Measurements from ENCODE around the gene EPHA10. TPM values are rescaled to one million over a fixed set of nuclear protein-coding genes. Genes with fewer than 3 reads are reported as not detected.

Gene EPHA10
- polyA plus RNA-seq, 1 donor from 2014 or later, result 39.4 TPM

DNA sequence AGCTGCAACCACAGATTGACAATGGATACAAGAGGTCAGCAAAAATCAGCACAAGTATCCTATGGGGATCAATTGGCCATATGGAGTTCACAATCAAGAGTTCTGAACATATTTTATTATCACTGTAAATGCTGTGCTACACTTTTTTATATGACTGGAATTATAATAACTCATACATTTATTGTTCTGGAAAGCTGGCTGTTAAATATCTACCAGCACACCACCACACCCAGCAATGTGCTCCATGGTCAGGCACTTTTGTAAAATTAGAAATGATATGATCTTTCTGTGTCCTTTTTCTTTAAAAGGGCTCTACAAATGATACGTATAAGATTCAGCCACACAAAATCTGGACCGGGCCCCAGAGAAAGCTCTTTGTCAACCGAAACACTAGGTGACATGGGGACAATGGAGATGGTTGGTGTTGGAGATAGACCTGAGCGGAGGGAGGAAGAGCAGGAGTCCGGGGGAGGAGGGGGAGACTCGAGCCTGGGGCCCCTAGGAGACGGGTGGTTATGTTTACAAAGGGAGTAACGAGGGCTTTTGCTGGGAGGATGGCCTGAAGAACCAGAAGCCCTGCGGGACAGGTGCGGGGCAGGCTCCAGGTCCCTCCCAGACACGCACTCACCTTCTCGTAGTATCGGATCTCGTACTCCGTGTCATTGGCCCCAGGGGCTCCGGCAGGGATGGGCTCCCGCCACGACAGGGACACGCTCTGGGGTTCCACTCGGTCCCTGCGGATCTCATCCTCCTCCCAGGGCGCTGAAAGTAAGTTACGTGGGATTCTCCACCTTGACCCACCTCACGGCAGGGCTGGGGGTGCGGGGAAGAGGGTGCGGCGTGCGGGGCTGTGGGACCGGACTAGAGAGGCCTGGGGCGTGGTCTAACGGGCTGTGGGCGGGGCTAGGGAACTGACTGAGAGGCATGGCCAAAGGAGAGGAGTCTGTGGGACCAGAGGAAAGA, 30.0 kb downstream of the EPHA10 start:
- no peak overlapping the region for H3K4me2 ChIP-seq (ENCODE audit: low read length)

DNA sequence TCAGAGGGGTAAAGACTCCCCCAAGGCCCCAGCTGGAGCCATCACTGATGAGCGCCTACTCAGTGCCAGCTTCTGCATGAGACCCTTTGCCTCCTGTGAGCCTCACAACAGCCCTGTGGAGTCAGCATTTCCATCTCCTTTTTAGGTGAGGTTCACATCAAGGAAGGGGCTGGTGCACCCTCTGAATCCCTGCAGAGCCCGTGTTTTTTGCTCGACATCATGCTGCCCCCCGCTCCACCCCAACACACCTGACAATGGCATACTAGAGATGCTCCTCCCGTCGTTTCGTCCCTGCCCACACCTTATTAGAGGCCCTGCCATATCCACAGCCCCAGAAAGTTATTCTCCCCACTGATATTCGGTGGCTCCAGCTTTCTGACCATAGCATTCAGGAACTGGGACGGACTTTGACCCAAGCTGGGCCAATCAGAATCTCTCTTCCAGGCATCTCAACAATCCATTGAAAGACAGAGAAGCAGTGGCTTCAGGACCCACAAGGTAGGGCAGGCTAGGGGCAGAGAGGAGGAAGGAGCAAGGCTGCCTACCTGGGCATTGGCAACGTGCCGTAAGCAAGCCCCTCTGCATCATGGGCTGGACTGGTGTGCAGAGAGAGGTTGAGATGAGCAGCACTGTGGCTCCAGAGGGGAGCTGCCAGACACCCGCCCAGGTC, 32.7 kb downstream of the EPHA10 start:
- Histone ChIP-seq H4K20me1 (ENCODE audit: insufficient read depth) (no peaks in the 10 kb centered on the region), H3K9ac (ENCODE audit: low read length) (no peak overlapping the region), H3K9me3 (ENCODE audit: low read length) (peaks cover 4% of the 10 kb centered on the region), H3F3A (ENCODE audit: insufficient read depth, low read length, poor library complexity, severe bottlenecking) (no peaks in the 10 kb centered on the region), H3K4me2 (ENCODE audit: low read length) (no peak overlapping the region), H3K27me3 (ENCODE audit: insufficient read depth, low read depth, low read length) (no peaks in the 10 kb centered on the region), H2AFZ (ENCODE audit: low read depth, low read length) (no peak overlapping the region), H3K27ac (ENCODE audit: low read length) (no peak overlapping the region), H3K36me3 (ENCODE audit: insufficient read depth, low read length) (no peaks in the 10 kb centered on the region), H3K79me2 (replicated peaks; ENCODE audit: insufficient read depth, low read length) (no peaks in the 10 kb centered on the region), H3K9me2 (ENCODE audit: insufficient read depth, low read length) (no peaks in the 10 kb centered on the region), H3K4me3 (ENCODE audit: low read length) (no peak overlapping the region)
- TF ChIP-seq, protein P1, sequence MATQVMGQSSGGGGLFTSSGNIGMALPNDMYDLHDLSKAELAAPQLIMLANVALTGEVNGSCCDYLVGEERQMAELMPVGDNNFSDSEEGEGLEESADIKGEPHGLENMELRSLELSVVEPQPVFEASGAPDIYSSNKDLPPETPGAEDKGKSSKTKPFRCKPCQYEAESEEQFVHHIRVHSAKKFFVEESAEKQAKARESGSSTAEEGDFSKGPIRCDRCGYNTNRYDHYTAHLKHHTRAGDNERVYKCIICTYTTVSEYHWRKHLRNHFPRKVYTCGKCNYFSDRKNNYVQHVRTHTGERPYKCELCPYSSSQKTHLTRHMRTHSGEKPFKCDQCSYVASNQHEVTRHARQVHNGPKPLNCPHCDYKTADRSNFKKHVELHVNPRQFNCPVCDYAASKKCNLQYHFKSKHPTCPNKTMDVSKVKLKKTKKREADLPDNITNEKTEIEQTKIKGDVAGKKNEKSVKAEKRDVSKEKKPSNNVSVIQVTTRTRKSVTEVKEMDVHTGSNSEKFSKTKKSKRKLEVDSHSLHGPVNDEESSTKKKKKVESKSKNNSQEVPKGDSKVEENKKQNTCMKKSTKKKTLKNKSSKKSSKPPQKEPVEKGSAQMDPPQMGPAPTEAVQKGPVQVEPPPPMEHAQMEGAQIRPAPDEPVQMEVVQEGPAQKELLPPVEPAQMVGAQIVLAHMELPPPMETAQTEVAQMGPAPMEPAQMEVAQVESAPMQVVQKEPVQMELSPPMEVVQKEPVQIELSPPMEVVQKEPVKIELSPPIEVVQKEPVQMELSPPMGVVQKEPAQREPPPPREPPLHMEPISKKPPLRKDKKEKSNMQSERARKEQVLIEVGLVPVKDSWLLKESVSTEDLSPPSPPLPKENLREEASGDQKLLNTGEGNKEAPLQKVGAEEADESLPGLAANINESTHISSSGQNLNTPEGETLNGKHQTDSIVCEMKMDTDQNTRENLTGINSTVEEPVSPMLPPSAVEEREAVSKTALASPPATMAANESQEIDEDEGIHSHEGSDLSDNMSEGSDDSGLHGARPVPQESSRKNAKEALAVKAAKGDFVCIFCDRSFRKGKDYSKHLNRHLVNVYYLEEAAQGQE (IDR thresholded peaks at IDR 0.05; ENCODE audit: borderline replicate concordance), result no peak
- TF ChIP-seq TAF1 (IDR thresholded peaks at IDR 0.05; ENCODE audit: low read depth), result no peak
- TF ChIP-seq POLR2AphosphoS5 (IDR thresholded peaks at IDR 0.05), result no peak
- no peak for TF ChIP-seq MXI1 (conservative IDR thresholded peaks at IDR 0.05; ENCODE audit: poor library complexity, severe bottlenecking)
- TF ChIP-seq RAD21 (conservative IDR thresholded peaks at IDR 0.05), result no peak
- TF ChIP-seq, protein P2, sequence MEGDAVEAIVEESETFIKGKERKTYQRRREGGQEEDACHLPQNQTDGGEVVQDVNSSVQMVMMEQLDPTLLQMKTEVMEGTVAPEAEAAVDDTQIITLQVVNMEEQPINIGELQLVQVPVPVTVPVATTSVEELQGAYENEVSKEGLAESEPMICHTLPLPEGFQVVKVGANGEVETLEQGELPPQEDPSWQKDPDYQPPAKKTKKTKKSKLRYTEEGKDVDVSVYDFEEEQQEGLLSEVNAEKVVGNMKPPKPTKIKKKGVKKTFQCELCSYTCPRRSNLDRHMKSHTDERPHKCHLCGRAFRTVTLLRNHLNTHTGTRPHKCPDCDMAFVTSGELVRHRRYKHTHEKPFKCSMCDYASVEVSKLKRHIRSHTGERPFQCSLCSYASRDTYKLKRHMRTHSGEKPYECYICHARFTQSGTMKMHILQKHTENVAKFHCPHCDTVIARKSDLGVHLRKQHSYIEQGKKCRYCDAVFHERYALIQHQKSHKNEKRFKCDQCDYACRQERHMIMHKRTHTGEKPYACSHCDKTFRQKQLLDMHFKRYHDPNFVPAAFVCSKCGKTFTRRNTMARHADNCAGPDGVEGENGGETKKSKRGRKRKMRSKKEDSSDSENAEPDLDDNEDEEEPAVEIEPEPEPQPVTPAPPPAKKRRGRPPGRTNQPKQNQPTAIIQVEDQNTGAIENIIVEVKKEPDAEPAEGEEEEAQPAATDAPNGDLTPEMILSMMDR (IDR thresholded peaks at IDR 0.05; ENCODE audit: poor library complexity, severe bottlenecking), result no peak
- no peak for TF ChIP-seq SMC3 (conservative IDR thresholded peaks at IDR 0.05; ENCODE audit: poor library complexity)
- no peak for TF ChIP-seq EP300 (conservative IDR thresholded peaks at IDR 0.05; ENCODE audit: poor library complexity, severe bottlenecking)

More for the DNA sequence above, 30.0 kb downstream of the EPHA10 start:
- no peak for TF ChIP-seq SMC3 (conservative IDR thresholded peaks at IDR 0.05; ENCODE audit: poor library complexity)
- TF ChIP-seq, protein P1 (IDR thresholded peaks at IDR 0.05; ENCODE audit: borderline replicate concordance), result no peak
- TF ChIP-seq RAD21 (conservative IDR thresholded peaks at IDR 0.05), result no peak
- no peak for TF ChIP-seq POLR2AphosphoS5 (IDR thresholded peaks at IDR 0.05)
- TF ChIP-seq, protein P2 (IDR thresholded peaks at IDR 0.05; ENCODE audit: poor library complexity, severe bottlenecking), result no peak
- no peak for TF ChIP-seq TAF1 (IDR thresholded peaks at IDR 0.05; ENCODE audit: low read depth)
- TF ChIP-seq EP300 (conservative IDR thresholded peaks at IDR 0.05; ENCODE audit: poor library complexity, severe bottlenecking), result no peak
- TF ChIP-seq EZH2 (IDR thresholded peaks at IDR 0.05; ENCODE audit: borderline replicate concordance, insufficient read depth, low read length, poor library complexity, severe bottlenecking), result no peak
- no peak for TF ChIP-seq MXI1 (conservative IDR thresholded peaks at IDR 0.05; ENCODE audit: poor library complexity, severe bottlenecking)
- no peaks in the 10 kb centered on the region for H4K20me1 ChIP-seq (ENCODE audit: insufficient read depth)
- no peak overlapping the region for H3K27ac ChIP-seq (ENCODE audit: low read length)
- H3K36me3 ChIP-seq (ENCODE audit: insufficient read depth, low read length), result no peaks in the 10 kb centered on the region
- no peaks in the 10 kb centered on the region for H3F3A ChIP-seq (ENCODE audit: insufficient read depth, low read length, poor library complexity, severe bottlenecking)
- no peak overlapping the region for H3K4me3 ChIP-seq (ENCODE audit: low read length)
- H3K9me3 ChIP-seq (ENCODE audit: low read length), result peaks cover 12% of the 10 kb centered on the region
- H3K9ac ChIP-seq (ENCODE audit: low read length), result no peak overlapping the region
- no peaks in the 10 kb centered on the region for H3K27me3 ChIP-seq (ENCODE audit: insufficient read depth, low read depth, low read length)
- H3K9me2 ChIP-seq (ENCODE audit: insufficient read depth, low read length), result no peaks in the 10 kb centered on the region
- H2AFZ ChIP-seq (ENCODE audit: low read depth, low read length), result no peak overlapping the region
- no peaks in the 10 kb centered on the region for H3K79me2 ChIP-seq (replicated peaks; ENCODE audit: insufficient read depth, low read length)
